K562 (cell line): Measurements from ENCODE around the gene BLID.

ENCODE experiments used
- ARID2 ChIP-seq: fragments of 450-650 bp; IDR thresholded peaks from 2 replicates; pipeline ENCODE4 v1.6.1; 2017; ENCODE audit warnings: antibody characterized with exemption, mild to moderate bottlenecking
- HNRNPL ChIP-seq: fragments of 200-400 bp; formaldehyde crosslinking; IDR thresholded peaks from 2 replicates; pipeline ENCODE4 v1.6.1; 2017; ENCODE audit warnings: low read depth, mild to moderate bottlenecking, low read length
- JUN ChIP-seq, 2 experiments: sonication (generic) in 1 of 2; formaldehyde crosslinking in 1 of 2; IDR thresholded peaks; 2 replicates each; pipeline versions ENCODE4 v1.6.1 to v1.8.0; 2012 to 2022; ENCODE audit warnings: borderline replicate concordance in 2 of 2, mild to moderate bottlenecking in 2 of 2, improper control_type of control experiment in 1 of 2, low read depth in 1 of 2, low read length in 1 of 2, missing genetic modification reagents in 1 of 2
- MTA3 ChIP-seq: fragments of 450-650 bp; formaldehyde crosslinking; IDR thresholded peaks from 2 replicates; pipeline ENCODE4 v1.6.1; 2017; ENCODE audit warnings: mild to moderate bottlenecking, borderline replicate concordance
- TAF7 ChIP-seq: fragments of 450-650 bp; IDR thresholded peaks from 2 replicates; pipeline ENCODE4 v1.6.1; 2016; ENCODE audit warnings: missing genetic modification characterization, missing compliant biosample characterization
- TAL1 ChIP-seq: fragments of 450-650 bp; IDR thresholded peaks from 2 replicates; pipeline ENCODE4 v1.6.1; 2016; ENCODE audit warnings: mild to moderate bottlenecking
- ZFPM2 ChIP-seq: fragments of 250-450 bp; sonication (Bioruptor Pico); IDR thresholded peaks from 2 replicates; pipeline ENCODE4 v1.5.1; 2022; ENCODE audit warnings: mild to moderate bottlenecking
- ZNF23 ChIP-seq: fragments of 250-450 bp; sonication (Bioruptor Pico); IDR thresholded peaks from 2 replicates; pipeline ENCODE4 v1.4.0; 2020; ENCODE audit warnings: mild to moderate bottlenecking
- TF ChIP-seq, protein P1 (sequence below), 3 experiments: IDR thresholded peaks in 2 of 3; conservative IDR thresholded peaks in 1 of 3; 2 replicates each; pipeline ENCODE4 v1.5.1; 2011 to 2012; ENCODE audit warnings: low read length in 3 of 3, mild to moderate bottlenecking in 3 of 3, control low read depth in 2 of 3, improper control_type of control experiment in 1 of 3, inconsistent platforms in 1 of 3, low read depth in 1 of 3, mixed read lengths in 1 of 3, moderate library complexity in 1 of 3; ENCODE audit not compliant: insufficient read depth in 2 of 3
- TF ChIP-seq, protein P2 (sequence below): fragments of 450-650 bp; IDR thresholded peaks from 2 replicates; pipeline ENCODE4 v1.6.1; 2018; ENCODE audit not compliant: partially characterized antibody
- TF ChIP-seq, protein P3 (sequence below): fragments of 450-650 bp; IDR thresholded peaks from 2 replicates; pipeline ENCODE4 v1.6.1; 2016; ENCODE audit warnings: antibody characterized with exemption

DNA sequence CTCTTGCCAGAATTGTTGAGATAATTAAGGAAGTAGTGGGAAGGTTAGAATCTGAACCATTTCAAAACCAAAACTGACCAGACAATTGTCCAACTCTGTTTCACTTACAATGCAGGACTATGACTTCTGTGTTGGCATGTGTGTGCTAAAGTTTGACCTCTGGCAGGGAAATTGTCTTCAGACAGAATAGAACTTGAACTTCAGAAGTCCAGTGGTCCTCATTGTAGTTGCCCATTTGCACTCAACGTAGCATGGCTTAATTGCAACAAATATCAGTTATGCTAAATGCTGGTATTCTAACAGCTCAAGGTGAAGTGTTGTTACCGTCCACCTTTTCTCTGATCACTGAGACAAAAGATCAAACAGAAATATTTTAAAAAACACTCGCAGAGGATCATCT lies 47.2 kb downstream of the BLID start:
- TF ChIP-seq ZNF23 (no peak), MTA3 (no peak), JUN (IDR thresholded peaks at IDR 0.05; ENCODE audit: borderline replicate concordance, low read depth, low read length) (no peak), JUN (CRISPR knock-in tag; IDR thresholded peaks at IDR 0.05; ENCODE audit: borderline replicate concordance) (no peak), ARID2 (no peak), HNRNPL (no peak), ZFPM2 (no peak), TAL1 (no peak), TAF7 (tag) (no peak)
- TF ChIP-seq, protein P1, sequence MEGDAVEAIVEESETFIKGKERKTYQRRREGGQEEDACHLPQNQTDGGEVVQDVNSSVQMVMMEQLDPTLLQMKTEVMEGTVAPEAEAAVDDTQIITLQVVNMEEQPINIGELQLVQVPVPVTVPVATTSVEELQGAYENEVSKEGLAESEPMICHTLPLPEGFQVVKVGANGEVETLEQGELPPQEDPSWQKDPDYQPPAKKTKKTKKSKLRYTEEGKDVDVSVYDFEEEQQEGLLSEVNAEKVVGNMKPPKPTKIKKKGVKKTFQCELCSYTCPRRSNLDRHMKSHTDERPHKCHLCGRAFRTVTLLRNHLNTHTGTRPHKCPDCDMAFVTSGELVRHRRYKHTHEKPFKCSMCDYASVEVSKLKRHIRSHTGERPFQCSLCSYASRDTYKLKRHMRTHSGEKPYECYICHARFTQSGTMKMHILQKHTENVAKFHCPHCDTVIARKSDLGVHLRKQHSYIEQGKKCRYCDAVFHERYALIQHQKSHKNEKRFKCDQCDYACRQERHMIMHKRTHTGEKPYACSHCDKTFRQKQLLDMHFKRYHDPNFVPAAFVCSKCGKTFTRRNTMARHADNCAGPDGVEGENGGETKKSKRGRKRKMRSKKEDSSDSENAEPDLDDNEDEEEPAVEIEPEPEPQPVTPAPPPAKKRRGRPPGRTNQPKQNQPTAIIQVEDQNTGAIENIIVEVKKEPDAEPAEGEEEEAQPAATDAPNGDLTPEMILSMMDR (IDR thresholded peaks at IDR 0.05 in 2 of 3, conservative IDR thresholded peaks at IDR 0.05 in 1 of 3; ENCODE audit: insufficient read depth in 2 of 3, low read depth in 1 of 3, low read length in 3 of 3) = no peak
- TF ChIP-seq, protein P2, sequence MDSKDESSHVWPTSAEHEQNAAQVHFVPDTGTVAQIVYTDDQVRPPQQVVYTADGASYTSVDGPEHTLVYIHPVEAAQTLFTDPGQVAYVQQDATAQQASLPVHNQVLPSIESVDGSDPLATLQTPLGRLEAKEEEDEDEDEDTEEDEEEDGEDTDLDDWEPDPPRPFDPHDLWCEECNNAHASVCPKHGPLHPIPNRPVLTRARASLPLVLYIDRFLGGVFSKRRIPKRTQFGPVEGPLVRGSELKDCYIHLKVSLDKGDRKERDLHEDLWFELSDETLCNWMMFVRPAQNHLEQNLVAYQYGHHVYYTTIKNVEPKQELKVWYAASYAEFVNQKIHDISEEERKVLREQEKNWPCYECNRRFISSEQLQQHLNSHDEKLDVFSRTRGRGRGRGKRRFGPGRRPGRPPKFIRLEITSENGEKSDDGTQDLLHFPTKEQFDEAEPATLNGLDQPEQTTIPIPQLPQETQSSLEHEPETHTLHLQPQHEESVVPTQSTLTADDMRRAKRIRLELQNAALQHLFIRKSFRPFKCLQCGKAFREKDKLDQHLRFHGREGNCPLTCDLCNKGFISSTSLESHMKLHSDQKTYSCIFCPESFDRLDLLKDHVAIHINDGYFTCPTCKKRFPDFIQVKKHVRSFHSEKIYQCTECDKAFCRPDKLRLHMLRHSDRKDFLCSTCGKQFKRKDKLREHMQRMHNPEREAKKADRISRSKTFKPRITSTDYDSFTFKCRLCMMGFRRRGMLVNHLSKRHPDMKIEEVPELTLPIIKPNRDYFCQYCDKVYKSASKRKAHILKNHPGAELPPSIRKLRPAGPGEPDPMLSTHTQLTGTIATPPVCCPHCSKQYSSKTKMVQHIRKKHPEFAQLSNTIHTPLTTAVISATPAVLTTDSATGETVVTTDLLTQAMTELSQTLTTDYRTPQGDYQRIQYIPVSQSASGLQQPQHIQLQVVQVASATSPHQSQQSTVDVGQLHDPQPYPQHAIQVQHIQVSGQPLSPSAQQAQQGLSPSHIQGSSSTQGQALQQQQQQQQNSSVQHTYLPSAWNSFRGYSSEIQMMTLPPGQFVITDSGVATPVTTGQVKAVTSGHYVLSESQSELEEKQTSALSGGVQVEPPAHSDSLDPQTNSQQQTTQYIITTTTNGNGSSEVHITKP = no peak
- TF ChIP-seq, protein P3, sequence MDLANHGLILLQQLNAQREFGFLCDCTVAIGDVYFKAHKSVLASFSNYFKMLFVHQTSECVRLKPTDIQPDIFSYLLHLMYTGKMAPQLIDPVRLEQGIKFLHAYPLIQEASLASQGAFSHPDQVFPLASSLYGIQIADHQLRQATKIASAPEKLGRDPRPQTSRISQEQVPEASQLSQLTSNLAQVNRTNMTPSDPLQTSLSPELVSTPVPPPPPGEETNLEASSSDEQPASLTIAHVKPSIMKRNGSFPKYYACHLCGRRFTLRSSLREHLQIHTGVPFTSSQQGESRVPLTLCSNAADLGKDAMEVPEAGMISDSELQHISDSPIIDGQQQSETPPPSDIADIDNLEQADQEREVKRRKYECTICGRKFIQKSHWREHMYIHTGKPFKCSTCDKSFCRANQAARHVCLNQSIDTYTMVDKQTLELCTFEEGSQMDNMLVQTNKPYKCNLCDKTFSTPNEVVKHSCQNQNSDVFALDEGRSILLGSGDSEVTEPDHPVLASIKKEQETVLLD = no peak
